ENCODE measurements around the gene ZNF714.

- TF ChIP-seq FOXM1 (IDR thresholded peaks at IDR 0.05; ENCODE audit: borderline replicate concordance): no peak
- TF ChIP-seq ELF4 (IDR thresholded peaks at IDR 0.05): no peak
- no peak for TF ChIP-seq SP1 (IDR thresholded peaks at IDR 0.05)
- no peak for TF ChIP-seq FOXA1 (IDR thresholded peaks at IDR 0.05)
- TF ChIP-seq SUZ12 (IDR thresholded peaks at IDR 0.05): no peak
- TF ChIP-seq BHLHE40 (IDR thresholded peaks at IDR 0.05; ENCODE audit: borderline replicate concordance): no peak
- no peak for TF ChIP-seq CTBP1 (IDR thresholded peaks at IDR 0.05; ENCODE audit: borderline replicate concordance)
- TF ChIP-seq NFRKB (IDR thresholded peaks at IDR 0.05): no peak
- TF ChIP-seq ZNF384 (IDR thresholded peaks at IDR 0.05): no peak
- TF ChIP-seq FOXK2 (IDR thresholded peaks at IDR 0.05): no peak
Measured at GRCh38 chr19:21052902-21053301, 29.1 kb upstream of the ZNF714 start.

Measured in HEK293T (cell line).